ENCODE measurements around the gene ZNF557.

Gene ZNF557

GRCh38 chr19:7076151-7076550 lies 6.6 kb downstream of the ZNF557 start:
- DNase-seq: no peak

- no peak for DNase-seq
Observed at GRCh38 chr19:7078008-7078407, 8.5 kb downstream of the ZNF557 start.

- DNase-seq: no peak
Observed at GRCh38 chr19:7083076-7083956, 13.8 kb downstream of the ZNF557 start.

GRCh38 chr19:7088999-7089398 lies 19.5 kb downstream of the ZNF557 start:
- DNase-seq: no peak

- DNase-seq: no peak
Observed at GRCh38 chr19:7098096-7098495, 28.6 kb downstream of the ZNF557 start.

- peak; percentile 92 for DNase-seq
Observed at GRCh38 chr19:7098701-7099596, 29.4 kb downstream of the ZNF557 start.

GRCh38 chr19:7099597-7099921 lies 30.1 kb downstream of the ZNF557 start:
- DNase-seq: peak; percentile 93

- DNase-seq: no peak
Observed at GRCh38 chr19:7101498-7102253, 32.2 kb downstream of the ZNF557 start.

GRCh38 chr19:7104747-7105447 lies 35.4 kb downstream of the ZNF557 start:
- DNase-seq: no peak

GRCh38 chr19:7106711-7107657 lies 37.5 kb downstream of the ZNF557 start:
- no peak for DNase-seq

GRCh38 chr19:7109678-7110289 lies 40.3 kb downstream of the ZNF557 start:
- no peak for DNase-seq

- no peak for DNase-seq
Observed at GRCh38 chr19:7112675-7113074, 43.2 kb downstream of the ZNF557 start.

- DNase-seq: no peak
Observed at GRCh38 chr19:7113233-7113632, 43.7 kb downstream of the ZNF557 start.

- no peak for DNase-seq
Observed at GRCh38 chr19:7115721-7116120, 46.2 kb downstream of the ZNF557 start.

- DNase-seq: no peak
Observed at GRCh38 chr19:7117248-7117647, 47.7 kb downstream of the ZNF557 start.

GRCh38 chr19:7119582-7119981 lies 50.1 kb downstream of the ZNF557 start:
- DNase-seq: no peak

- DNase-seq: no peak
Observed at GRCh38 chr19:7120499-7120898, 51.0 kb downstream of the ZNF557 start.

- no peak for DNase-seq
Observed at GRCh38 chr19:7122701-7123100, 53.2 kb downstream of the ZNF557 start.

- DNase-seq: no peak
Observed at GRCh38 chr19:7124782-7125181, 55.3 kb downstream of the ZNF557 start.

GRCh38 chr19:7125221-7125620 lies 55.7 kb downstream of the ZNF557 start:
- no peak for DNase-seq

- DNase-seq: no peak
Observed at GRCh38 chr19:7126132-7126531, 56.6 kb downstream of the ZNF557 start.
